IMR-90 (cell line): ENCODE measurements around the gene BTG3. TPM values are rescaled to one million over a fixed set of nuclear protein-coding genes. Genes with fewer than 3 reads are reported as not detected.
A peak's percentile ranks its signal among the peaks of the same experiment; 100 is the strongest.

Experiments used
- ATAC-seq: fragments of 200-7000 bp; cut with Tn5 transposase; 2 replicates; pipeline ENCODE4 v1.9.1; 2020; ENCODE audit warnings: low read depth, mild to moderate bottlenecking, moderate library complexity
- BruUV-seq: library from RNA; stranded (reverse); fragments of 400-500 nt; replicated peaks from 2 replicates; lab custom pipeline; 2021; lab: Mats Ljungman, UMichigan
- CTCF ChIA-PET: fragments of 300-600 bp; formaldehyde crosslinking; extraction: SDS; loops from one replicate; lab custom pipeline; 2021; ENCODE audit warnings: antibody characterized with exemption; lab: Yijun Ruan, JAX
- POLR2A ChIA-PET: fragments of 300-600 bp; sonication (Branson Sonifier 250); formaldehyde crosslinking; loops from one replicate; lab custom pipeline; 2022; ENCODE audit warnings: antibody characterized with exemption; ENCODE audit not compliant: unreplicated experiment; lab: Charles Lee
- DNase-seq: peaks from one replicate; pipeline ENCODE4 v3.0.0; 2013
- H2AFZ ChIP-seq: replicated peaks from 2 replicates; pipeline ENCODE3; 2013; ENCODE audit warnings: low read length, mild to moderate bottlenecking; ENCODE audit not compliant: poor library complexity
- H2AK5ac ChIP-seq: 2 replicates; pipeline ENCODE4 v1.6.1; 2013; ENCODE audit warnings: low read depth, low read length, inconsistent platforms
- H2AK9ac ChIP-seq: replicated peaks from 2 replicates; pipeline ENCODE3; 2013; ENCODE audit warnings: mild to moderate bottlenecking, low read depth, low read length, moderate library complexity; ENCODE audit not compliant: poor library complexity
- H2BK120ac ChIP-seq: 2 replicates; pipeline ENCODE4 v1.6.1; 2013; ENCODE audit warnings: low read depth, low read length, inconsistent platforms
- H2BK15ac ChIP-seq: 3 replicates; pipeline ENCODE4 v1.6.1; 2013; ENCODE audit warnings: low read depth, low read length, inconsistent platforms
- H2BK20ac ChIP-seq: 2 replicates; pipeline ENCODE4 v1.6.1; 2013; ENCODE audit warnings: low read depth, mild to moderate bottlenecking, inconsistent platforms, low read length, moderate library complexity
- H2BK5ac ChIP-seq: 2 replicates; pipeline ENCODE4 v1.6.1; 2013; ENCODE audit warnings: mild to moderate bottlenecking, low read depth, low read length, inconsistent platforms; ENCODE audit not compliant: poor library complexity, severe bottlenecking
- H3K14ac ChIP-seq: replicated peaks from 2 replicates; pipeline ENCODE4 v1.6.1; 2013; ENCODE audit warnings: low read depth, low read length, inconsistent platforms
- H3K18ac ChIP-seq: 2 replicates; pipeline ENCODE4 v1.6.1; 2013; ENCODE audit warnings: low read depth, low read length, control low read depth
- H3K23ac ChIP-seq: 2 replicates; pipeline ENCODE4 v1.6.1; 2013; ENCODE audit warnings: low read depth, low read length, inconsistent platforms
- H3K27ac ChIP-seq: 2 replicates; pipeline ENCODE4 v1.5.1; 2013; ENCODE audit warnings: mild to moderate bottlenecking, control low read depth, low read length; ENCODE audit not compliant: insufficient read depth
- H3K27me3 ChIP-seq: 2 replicates; pipeline ENCODE4 v1.6.1; 2013; ENCODE audit warnings: low read length; ENCODE audit not compliant: control insufficient read depth, insufficient read depth
- H3K36me3 ChIP-seq: 2 replicates; pipeline ENCODE4 v1.6.1; 2013; ENCODE audit warnings: low read length, mixed read lengths; ENCODE audit not compliant: control insufficient read depth, insufficient read depth
- H3K4ac ChIP-seq: 2 replicates; pipeline ENCODE4 v1.6.1; 2013; ENCODE audit warnings: low read depth, low read length, inconsistent platforms
- H3K4me1 ChIP-seq: 2 replicates; pipeline ENCODE4 v1.6.1; 2013; ENCODE audit warnings: low read length, mixed read lengths; ENCODE audit not compliant: control insufficient read depth, insufficient read depth
- H3K4me2 ChIP-seq: 2 replicates; pipeline ENCODE4 v1.6.1; 2013; ENCODE audit warnings: low read depth, mild to moderate bottlenecking, control low read depth, low read length, moderate library complexity
- H3K4me3 ChIP-seq: 2 replicates; pipeline ENCODE4 v1.5.1; 2013; ENCODE audit warnings: low read depth, mild to moderate bottlenecking, control low read depth, low read length, moderate library complexity; ENCODE audit not compliant: insufficient read depth
- H3K56ac ChIP-seq: 2 replicates; pipeline ENCODE4 v1.6.1; 2013; ENCODE audit warnings: low read length, inconsistent platforms; ENCODE audit not compliant: insufficient read depth; ENCODE audit errors: extremely low read depth
- H3K79me1 ChIP-seq, 2 experiments: 2 replicates each; pipeline ENCODE4 v1.6.1; 2013; ENCODE audit warnings: low read length in 2 of 2, inconsistent platforms in 1 of 2, low read depth in 1 of 2
- H3K9ac ChIP-seq: 2 replicates; pipeline ENCODE4 v1.6.1; 2013; ENCODE audit warnings: low read depth, low read length, control low read depth
- H3K9me1 ChIP-seq: 2 replicates; pipeline ENCODE4 v1.6.1; 2013; ENCODE audit warnings: low read length, inconsistent platforms; ENCODE audit not compliant: insufficient read depth
- H3K9me3 ChIP-seq: 2 replicates; pipeline ENCODE4 v1.6.1; 2013; ENCODE audit warnings: low read length; ENCODE audit not compliant: control insufficient read depth, insufficient read depth
- H4K20me1 ChIP-seq: 2 replicates; pipeline ENCODE4 v1.6.1; 2013; ENCODE audit warnings: low read length, inconsistent platforms; ENCODE audit not compliant: insufficient read depth
- H4K5ac ChIP-seq: 2 replicates; pipeline ENCODE4 v1.6.1; 2013; ENCODE audit warnings: mild to moderate bottlenecking, low read depth, low read length, control low read depth
- H4K8ac ChIP-seq, 2 experiments: 2 replicates each; pipeline ENCODE4 v1.6.1; 2013; ENCODE audit warnings: low read depth in 2 of 2, low read length in 2 of 2, control low read depth in 1 of 2, inconsistent platforms in 1 of 2
- H4K91ac ChIP-seq: 2 replicates; pipeline ENCODE4 v1.6.1; 2013; ENCODE audit warnings: low read depth, low read length, inconsistent platforms; ENCODE audit not compliant: insufficient read depth
- BHLHE40 ChIP-seq: fragments of 150-350 bp; IDR thresholded peaks from 2 replicates; pipeline ENCODE4 v1.6.1; 2016; ENCODE audit warnings: mild to moderate bottlenecking, low read depth, low read length
- CEBPB ChIP-seq: IDR thresholded peaks from 2 replicates; pipeline ENCODE4 v1.6.1; 2012; ENCODE audit warnings: low read depth, low read length, improper control_type of control experiment
- CTCF ChIP-seq: conservative IDR thresholded peaks from 2 replicates; pipeline ENCODE4 v1.5.1; 2012; ENCODE audit warnings: mild to moderate bottlenecking, low read depth, low read length, improper control_type of control experiment
- POLR2A ChIP-seq: IDR thresholded peaks from 2 replicates; pipeline ENCODE4 v1.6.1; 2012; ENCODE audit warnings: mild to moderate bottlenecking, low read depth, low read length
- RAD21 ChIP-seq: IDR thresholded peaks from 2 replicates; pipeline ENCODE4 v1.6.1; 2012; ENCODE audit warnings: low read length, improper control_type of control experiment
- RFX5 ChIP-seq: IDR thresholded peaks from 2 replicates; pipeline ENCODE4 v1.8.0; 2012; ENCODE audit warnings: low read depth, mild to moderate bottlenecking, low read length, moderate library complexity
- SMC3 ChIP-seq: fragments of 150-350 bp; IDR thresholded peaks from 2 replicates; pipeline ENCODE4 v1.6.1; 2016; ENCODE audit warnings: low read depth, mild to moderate bottlenecking, antibody characterized with exemption, low read length, moderate library complexity
- USF2 ChIP-seq: fragments of 150-350 bp; IDR thresholded peaks from 2 replicates; pipeline ENCODE4 v1.6.1; 2017; ENCODE audit warnings: mild to moderate bottlenecking, antibody characterized with exemption, low read length, low read depth
- WGBS, 2 experiments: methylation state at CpG; one replicate each; pipeline versions ENCODE4 v1.1.5 to v1.1.7; 2013; ENCODE audit warnings: missing lambda C conversion rate in 2 of 2; ENCODE audit not compliant: insufficient read length in 1 of 2; ENCODE audit errors: extremely low coverage in 2 of 2; 5-methylcytosine and 5-hydroxymethylcytosine counted together
- dilution Hi-C: fragments of 300-500 bp; cut with HindIII; formaldehyde crosslinking; loops from one replicate; pipeline ENCODE4 v1.14.3; 2018; ENCODE audit warnings: low sequenced_read_pairs; ENCODE audit not compliant: unreplicated experiment
- in situ Hi-C: fragments of 300-500 bp; cut with MboI; formaldehyde crosslinking; loops from 3 replicates; pipeline ENCODE4 v1.14.3; 2019; ENCODE audit warnings: low sequenced_read_pairs, inconsistent platforms, mixed read lengths
- intact Hi-C: fragments of 100-400 bp; cut with micrococcal nuclease; formaldehyde crosslinking; loops from 2 replicates; pipeline ENCODE4 v1.10.0; 2022
- polyA plus RNA-seq, 3 experiments: library from polyadenylated mRNA; depleted of rRNA; stranded (reverse); fragments of >200 nt; gene quantifications; 2 replicates each; pipeline ENCODE4 v1.2.3, GENCODE V29; 2012; ENCODE audit warnings: low replicate concordance in 1 of 3
- total RNA-seq: library from RNA; depleted of rRNA; stranded (reverse); fragments of >200 nt; gene quantifications from 2 replicates; pipeline ENCODE4 v1.2.3, GENCODE V29; 2012

Gene BTG3
- total and polyA plus RNA-seq, 2 of the 4 experiments (the other 2 are of a cell fraction) = 22.4 to 38.1 TPM

GRCh38 chr21:17611414-17612022 is 1.2 kb downstream of the BTG3 start:
- CTCF ChIA-PET = interaction anchor here (0.7 kb wide), 1 partner anchor 22 kb away, joined by 3 read pairs; no protein-coding TSS in a partner anchor
- Histone ChIP-seq H3K23ac (peak overlapping the region; percentile 79), H4K8ac (peak overlapping the region; percentile 56 to 62), H3K36me3 (peaks cover 8% of the 10 kb centered on the region), H2AFZ (peak overlapping the region; percentile 97), H3K4me3 (peak overlapping the region; percentile 71), H4K91ac (peak overlapping the region; percentile 58), H2BK5ac (peak overlapping the region; percentile 57), H4K5ac (0 out of 2 replicates have a peak overlapping the region, but pooled peaks have one; percentile 19), H3K14ac (peak overlapping the region; percentile 66), H3K9ac (peak overlapping the region; percentile 85), H3K4ac (peak overlapping the region; percentile 42), H3K4me1 (peaks cover 4% of the 10 kb centered on the region), H2BK15ac (no peak overlapping the region), H2AK5ac (0 out of 2 replicates have a peak overlapping the region, but pooled peaks have one; percentile 25), H2BK120ac (peak overlapping the region; percentile 50), H3K27ac (peak overlapping the region; percentile 56), H2AK9ac (peak overlapping the region; percentile 91), H3K4me2 (peak overlapping the region; percentile 87), H3K9me1 (peaks cover 3% of the 10 kb centered on the region), H3K56ac (peak overlapping the region; percentile 30; the same call in 1 of the 2 replicates), H3K18ac (peak overlapping the region; percentile 44), H4K20me1 (no peaks in the 10 kb centered on the region; the same call in none of the 2 replicates), H3K79me1 (peaks cover 10 to 12% of the 10 kb centered on the region in 2 experiments; a peak in 3 of 4 replicates), H3K27me3 (no peaks in the 10 kb centered on the region), H2BK20ac (no peak overlapping the region), H3K9me3 (no peaks in the 10 kb centered on the region)
- BruUV-seq = TSS peak; percentile 52
- TF ChIP-seq POLR2A (peak; percentile 77), CEBPB (no peak; the same call in 1 of the 2 replicates), BHLHE40 (peak; percentile 32; the same call in 1 of the 2 replicates), CTCF (no peak), RFX5 (no peak), RAD21 (no peak), SMC3 (no peak), USF2 (no peak)
- intact Hi-C loops = loop anchor here (5.0 to 10.0 kb wide), 2 partner anchors 233 to 914 kb away; no protein-coding TSS in a partner anchor
- WGBS, 2 experiments = 0% methylated on average over 9 of the region's 26 CpGs; no CpG with 5 or more reads in 1 of the 2 experiments
- POLR2A ChIA-PET = no interaction called here
- DNase-seq (peak; percentile 94), ATAC-seq (peak; percentile 67)
- dilution Hi-C loops = no loop called here
- in situ Hi-C loops = no loop called here
